ENCODE data around the gene DOCK2.
"Not testable (repeated sequence)": the region's sequence is repeated elsewhere in the genome, so short reads cannot be mapped to it uniquely, and the experiment has no call there.

DOCK2 gene

DNA sequence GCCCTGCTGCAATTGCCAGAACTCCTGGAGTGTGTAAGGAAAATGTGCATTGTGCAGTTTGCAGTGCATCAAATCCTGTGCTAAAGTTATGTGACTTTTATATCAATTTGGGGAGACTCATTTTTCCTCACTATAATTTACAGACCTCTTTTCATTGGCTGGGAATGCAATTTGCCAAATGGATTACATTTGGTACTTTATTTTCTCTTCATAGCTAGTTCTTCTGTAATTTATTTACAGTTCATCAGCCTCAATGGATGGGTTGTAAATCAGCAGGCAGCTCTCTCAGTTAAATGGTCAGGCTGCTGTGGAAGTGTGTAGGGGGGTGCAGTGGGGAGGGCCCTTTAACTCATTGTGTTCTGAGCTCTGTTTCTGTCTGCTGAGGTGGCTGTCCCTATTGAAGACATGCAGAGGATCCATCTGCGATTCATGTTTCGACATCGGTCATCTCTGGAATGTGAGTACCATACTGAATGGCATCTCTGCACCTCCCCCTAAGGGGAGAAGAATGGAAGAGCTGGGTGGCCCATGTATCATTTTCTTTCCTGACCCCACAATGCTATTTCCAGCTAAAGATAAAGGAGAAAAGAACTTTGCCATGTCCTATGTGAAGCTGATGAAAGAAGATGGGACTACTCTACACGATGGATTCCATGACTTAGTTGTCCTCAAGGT, 74.6 kb downstream of the DOCK2 start:
- FAIRE-seq (no peak), DNase-seq (ENCODE audit: insufficient read length, low spot score) (no peak)

DNA sequence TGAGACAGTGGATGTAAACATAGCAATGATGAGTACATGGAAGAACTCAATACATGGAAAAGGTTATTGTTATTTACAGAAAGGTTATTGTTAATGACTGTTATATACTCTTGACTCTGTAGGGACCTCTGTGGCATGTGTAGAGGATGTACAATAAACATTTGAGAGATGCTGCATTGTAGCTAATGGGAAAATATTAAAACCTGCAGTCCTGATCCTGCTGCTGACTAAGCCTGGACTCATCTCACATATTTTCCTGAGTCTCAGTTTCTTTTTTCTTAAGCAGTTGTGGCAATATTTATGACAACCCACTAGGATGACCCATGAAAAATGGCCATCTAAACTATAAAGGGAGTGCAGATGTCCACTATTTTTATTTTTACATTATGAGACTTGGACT, 75.4 kb downstream of the DOCK2 start:
- no peak for FAIRE-seq
- DNase-seq (ENCODE audit: insufficient read length, low spot score): no peak

DNA sequence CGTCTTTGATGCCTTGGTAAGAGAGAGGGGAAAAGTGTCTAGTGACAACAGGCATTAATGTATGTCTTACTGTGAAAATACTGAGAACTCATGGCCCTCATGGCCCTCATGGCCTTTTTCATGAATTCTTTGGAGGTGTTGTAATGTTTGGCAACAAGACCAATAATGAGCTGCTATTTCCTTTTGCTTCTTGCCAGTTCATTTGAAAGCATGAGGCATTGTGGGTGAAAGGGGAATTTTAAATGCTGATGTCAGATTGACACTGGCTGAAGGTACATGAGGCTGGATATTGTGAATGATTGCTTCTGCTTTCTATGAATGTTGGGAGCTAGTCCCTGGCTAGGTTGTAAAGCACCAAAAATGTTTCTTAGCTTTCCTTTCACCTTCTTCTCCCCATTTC, 79.2 kb downstream of the DOCK2 start:
- no peak for FAIRE-seq
- no peak for DNase-seq (ENCODE audit: insufficient read length, low spot score)

GRCh38 chr5:169717288-169717687, 80.2 kb downstream of the DOCK2 start:
- DNase-seq (ENCODE audit: insufficient read length, low spot score) (no peak), FAIRE-seq (peak; percentile 42)

DNA sequence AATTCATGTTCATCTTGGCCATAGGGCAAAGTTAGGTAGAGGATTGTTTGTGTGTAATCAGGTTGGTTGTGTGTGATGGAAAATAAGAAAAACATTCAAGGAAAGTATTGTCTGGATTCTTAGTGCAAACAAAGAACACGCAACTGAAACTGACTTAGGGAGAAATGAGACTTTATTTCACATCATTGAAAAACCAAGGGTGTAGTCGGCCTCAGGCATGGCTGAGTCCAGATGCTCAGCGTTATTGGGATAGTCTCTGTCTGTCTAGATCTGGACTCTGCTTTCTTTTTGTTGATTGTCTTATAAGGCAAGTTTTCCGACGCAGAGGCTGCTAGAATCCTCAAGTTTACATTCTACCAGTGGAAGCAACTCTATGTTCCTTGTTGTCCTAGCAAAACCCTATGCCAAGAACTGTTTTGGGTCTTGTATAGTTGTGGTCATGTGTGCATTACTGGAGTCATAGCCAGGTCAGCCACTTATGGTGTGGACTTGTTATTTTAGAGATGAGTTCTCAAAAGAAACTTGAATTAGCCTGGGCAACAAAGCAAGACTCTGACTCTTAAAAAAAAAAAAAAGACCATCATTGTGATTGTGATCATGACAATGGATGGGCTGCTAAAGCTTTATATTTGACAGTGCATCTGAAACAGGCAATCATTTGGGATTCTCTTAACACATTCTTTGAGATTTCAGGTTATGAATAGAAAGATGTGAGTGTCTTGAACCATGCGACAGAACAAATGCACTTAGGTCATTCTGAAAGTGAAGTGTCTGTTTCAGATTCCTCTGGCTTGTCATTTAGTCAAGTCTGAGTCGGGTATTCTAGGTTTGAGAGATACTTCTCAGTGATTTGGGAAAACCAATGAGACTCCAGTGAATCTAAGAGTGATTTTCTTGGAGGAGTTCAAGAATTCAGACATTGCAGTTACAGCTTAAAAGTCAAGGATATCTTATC, 82.6 kb downstream of the DOCK2 start:
- FAIRE-seq: peak; percentile 80
- no peak for DNase-seq (ENCODE audit: insufficient read length, low spot score)

DNA sequence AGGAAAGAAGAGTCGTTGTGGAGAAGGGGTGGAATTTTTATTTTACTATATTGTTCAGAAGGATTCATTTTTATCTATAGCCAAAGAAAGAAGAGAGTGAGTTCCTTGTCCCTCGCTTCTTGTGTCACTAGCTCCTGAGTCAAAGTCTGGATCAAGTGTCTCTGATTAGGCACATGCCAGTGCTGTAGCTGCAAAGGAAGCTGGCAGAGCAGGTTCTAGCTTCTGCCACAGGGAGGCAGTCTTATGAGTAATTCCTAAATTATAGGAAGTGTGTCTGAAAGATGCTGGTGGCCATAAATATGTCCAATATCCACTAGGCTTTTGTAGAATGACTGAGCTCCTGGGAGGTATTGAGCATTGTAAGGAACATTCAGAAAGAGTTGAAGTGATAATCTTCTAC, 84.7 kb downstream of the DOCK2 start:
- no peak for FAIRE-seq

GRCh38 chr5:169723103-169723831, 86.2 kb downstream of the DOCK2 start:
- no peak for DNase-seq (ENCODE audit: insufficient read length, low spot score)
- no peak for FAIRE-seq

More for the DNA sequence above, 84.7 kb downstream of the DOCK2 start:
- no peak for DNase-seq (ENCODE audit: insufficient read length, low spot score)

- no peak for FAIRE-seq
- no peak for DNase-seq (ENCODE audit: insufficient read length, low spot score)
Observed at GRCh38 chr5:169724303-169725087, 87.4 kb downstream of the DOCK2 start.

- not testable (repeated sequence) for DNase-seq (ENCODE audit: insufficient read length, low spot score); FAIRE-seq
Observed at GRCh38 chr5:169725665-169726064, 88.6 kb downstream of the DOCK2 start.

DNA sequence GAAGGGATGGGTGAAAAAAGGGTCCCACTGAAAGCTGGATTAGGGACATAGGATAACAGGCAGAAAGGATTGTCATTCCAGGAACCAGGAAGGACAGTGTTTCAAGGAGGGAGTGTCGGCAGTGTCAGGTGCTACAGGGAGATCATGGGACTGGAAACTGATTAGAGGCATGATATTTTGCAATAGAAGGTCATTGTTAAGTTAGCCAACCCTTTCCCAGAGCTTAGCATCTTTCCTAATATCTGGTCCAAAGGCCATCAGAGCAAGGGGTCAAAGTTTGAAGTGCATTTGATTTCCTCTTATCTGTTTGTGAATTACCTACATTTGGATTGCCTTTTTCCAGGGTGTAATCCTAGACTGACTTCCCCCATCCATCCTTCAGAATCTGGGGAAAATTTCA, 91.3 kb downstream of the DOCK2 start:
- no peak for DNase-seq (ENCODE audit: insufficient read length, low spot score)

GRCh38 chr5:169731221-169731620, 94.1 kb downstream of the DOCK2 start:
- DNase-seq (ENCODE audit: insufficient read length, low spot score): no peak
- FAIRE-seq: no peak

More for the DNA sequence above, 91.3 kb downstream of the DOCK2 start:
- no peak for FAIRE-seq

DNA sequence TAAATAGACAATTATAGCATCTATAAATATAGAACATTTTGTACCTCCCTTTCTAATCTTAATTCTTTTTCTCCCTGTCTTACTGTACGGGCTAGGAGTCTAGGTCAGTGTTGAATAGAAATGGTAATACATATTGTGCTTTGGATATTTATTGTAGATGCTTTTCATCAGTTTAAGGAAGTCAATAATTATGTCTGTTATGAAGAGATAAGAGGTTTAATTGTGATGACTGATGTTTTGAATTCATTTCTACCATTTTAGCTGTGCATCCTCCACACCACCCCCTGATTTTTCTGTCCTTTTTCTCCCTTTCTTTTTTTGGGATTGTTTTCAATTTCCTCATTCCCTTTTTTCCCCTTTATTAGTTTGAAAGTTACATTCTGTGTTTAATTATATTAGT, 95.8 kb downstream of the DOCK2 start:
- FAIRE-seq (no peak), DNase-seq (ENCODE audit: insufficient read length, low spot score) (no peak)

DNA sequence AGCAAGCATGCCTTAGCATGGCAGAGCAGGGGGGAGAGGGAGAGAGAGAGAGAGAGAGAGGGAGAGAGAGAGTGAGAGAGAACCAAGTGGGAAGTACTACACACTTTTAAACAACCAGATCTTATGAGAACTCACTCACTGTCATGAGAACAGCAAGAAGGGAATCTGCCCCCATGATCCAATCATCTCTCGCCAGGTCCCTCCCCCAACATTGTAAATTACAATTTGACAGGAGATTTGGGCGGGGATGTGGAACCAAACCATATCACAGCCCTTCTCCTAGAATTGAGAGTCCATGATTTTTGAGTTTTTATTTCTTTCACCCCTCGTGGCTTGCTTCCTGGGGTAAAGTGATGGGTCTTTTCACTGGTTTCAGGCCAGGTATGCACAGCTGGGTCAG, 98.8 kb downstream of the DOCK2 start:
- DNase-seq (ENCODE audit: insufficient read length, low spot score) (no peak), FAIRE-seq (no peak)

DNA sequence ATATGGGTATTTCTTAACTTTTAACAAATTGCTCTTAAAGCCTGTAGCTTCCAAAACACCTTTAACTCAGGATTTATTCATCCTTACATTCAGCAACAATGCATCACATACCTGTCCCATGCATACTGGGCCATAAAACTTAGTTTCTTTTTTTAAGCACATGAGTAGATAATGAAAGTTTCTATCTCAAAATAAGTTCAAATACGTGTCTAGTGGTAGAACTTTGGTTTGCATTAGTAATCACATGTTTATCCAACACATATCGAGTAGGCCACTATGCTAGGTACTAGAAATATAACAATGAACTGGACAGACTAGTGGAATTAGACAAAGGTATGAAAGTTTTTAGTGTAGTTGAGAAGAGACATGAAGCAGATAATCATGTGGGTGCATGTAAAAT, 99.6 kb downstream of the DOCK2 start:
- no peak for FAIRE-seq
- no peak for DNase-seq (ENCODE audit: insufficient read length, low spot score)

GRCh38 chr5:169740435-169740834, 103.4 kb downstream of the DOCK2 start:
- no peak for DNase-seq (ENCODE audit: insufficient read length, low spot score)
- FAIRE-seq: no peak

DNA sequence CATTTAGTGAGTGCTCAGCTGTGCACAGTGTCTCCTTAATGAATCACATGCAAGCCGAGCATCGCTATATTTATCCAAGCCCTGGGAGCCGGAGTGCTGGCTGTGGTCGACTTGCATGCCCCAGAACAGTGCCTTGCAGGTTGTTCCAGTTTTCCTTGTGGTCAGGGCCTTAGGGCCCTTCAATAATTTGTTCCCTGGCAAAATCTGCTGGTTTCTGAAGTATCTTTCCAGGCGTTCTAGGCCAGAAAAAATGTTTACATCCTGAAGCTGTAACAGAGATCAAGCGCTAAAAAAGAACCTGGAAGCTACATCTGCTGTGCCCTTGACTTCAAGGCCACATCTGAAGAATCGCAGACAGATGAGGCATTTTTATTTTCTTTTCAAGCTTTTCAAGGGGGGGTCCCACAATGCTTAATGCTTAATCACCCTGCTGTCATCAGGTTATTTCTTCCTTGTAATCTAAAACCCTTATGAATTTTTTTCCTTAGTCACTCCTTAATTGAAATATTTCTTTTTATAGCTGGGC, 105.8 kb downstream of the DOCK2 start:
- DNase-seq (ENCODE audit: insufficient read length, low spot score): no peak
- FAIRE-seq: no peak

GRCh38 chr5:169744336-169744735, 107.3 kb downstream of the DOCK2 start:
- no peak for DNase-seq (ENCODE audit: insufficient read length, low spot score)
- no peak for FAIRE-seq

DNA sequence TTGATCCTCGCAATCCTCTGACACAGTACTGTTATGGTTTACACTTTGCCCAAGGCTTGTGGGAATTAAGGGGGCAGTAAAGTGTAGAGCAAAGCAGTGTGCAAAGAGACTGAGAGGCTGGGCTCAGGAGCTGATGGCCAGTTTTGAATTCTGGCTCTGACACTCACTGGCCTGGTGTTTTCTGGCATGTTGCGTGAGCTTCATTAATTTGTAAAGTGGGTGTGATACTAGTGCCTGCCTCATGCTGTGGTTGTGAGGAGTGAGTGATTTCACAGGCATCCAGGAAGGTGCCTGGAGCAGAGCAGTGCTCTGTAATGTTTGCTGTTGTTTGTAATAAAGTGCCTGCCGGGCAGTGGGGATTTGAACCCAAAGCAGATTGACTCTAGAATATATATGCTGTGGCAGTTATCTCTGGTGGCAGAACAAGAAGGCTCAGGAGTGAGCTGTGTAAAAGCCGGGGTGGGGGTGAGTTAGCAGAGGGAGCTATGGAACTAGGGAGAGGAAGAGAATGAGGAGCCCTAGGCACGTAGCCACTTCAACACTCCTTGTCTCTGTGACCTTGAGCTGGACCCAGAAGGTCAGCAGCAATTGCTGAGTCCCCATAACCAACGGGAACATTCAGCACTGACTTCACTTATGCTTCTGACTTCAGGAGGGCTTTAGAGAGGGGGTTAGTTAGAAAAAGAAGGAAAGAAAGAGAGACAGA, 108.5 kb downstream of the DOCK2 start:
- FAIRE-seq (no peak), DNase-seq (ENCODE audit: insufficient read length, low spot score) (no peak)

- FAIRE-seq: no peak
- no peak for DNase-seq (ENCODE audit: insufficient read length, low spot score)
Observed at GRCh38 chr5:169746147-169746694, 109.1 kb downstream of the DOCK2 start.

All from GM19239 (cell line).